ENCODE data around the gene SH2D3C.

DNA sequence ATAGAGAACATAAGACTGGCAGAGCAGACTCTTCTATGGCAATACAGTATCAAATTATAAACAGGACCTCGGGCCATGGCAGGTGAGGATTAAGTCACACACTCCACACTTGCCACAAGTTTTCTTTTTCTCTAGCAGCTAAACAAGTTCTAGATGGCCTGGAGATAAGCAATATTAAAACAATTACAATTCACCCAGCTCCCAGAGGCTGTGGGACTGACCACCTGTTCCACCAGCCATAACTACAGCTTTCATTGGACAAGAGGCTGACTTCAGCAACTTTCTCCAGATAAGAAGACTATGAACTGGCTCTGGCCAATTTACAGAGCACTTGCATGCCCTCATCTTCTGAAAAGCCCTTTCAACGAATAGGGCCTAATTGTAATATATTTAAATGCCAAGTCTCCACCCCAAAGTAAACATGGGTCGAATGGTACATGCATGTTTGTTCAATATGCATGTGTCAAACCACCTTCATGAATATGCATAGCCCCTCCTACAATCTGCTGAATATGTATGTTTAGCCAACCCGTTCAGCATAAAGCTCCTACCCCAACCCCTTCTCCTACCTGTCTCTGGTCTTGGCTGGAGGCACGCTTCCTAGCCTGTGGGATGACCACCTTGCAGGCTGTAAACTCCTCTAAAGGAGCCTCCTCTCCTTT lies 77.7 kb downstream of the SH2D3C start:
- TF ChIP-seq, protein P1, sequence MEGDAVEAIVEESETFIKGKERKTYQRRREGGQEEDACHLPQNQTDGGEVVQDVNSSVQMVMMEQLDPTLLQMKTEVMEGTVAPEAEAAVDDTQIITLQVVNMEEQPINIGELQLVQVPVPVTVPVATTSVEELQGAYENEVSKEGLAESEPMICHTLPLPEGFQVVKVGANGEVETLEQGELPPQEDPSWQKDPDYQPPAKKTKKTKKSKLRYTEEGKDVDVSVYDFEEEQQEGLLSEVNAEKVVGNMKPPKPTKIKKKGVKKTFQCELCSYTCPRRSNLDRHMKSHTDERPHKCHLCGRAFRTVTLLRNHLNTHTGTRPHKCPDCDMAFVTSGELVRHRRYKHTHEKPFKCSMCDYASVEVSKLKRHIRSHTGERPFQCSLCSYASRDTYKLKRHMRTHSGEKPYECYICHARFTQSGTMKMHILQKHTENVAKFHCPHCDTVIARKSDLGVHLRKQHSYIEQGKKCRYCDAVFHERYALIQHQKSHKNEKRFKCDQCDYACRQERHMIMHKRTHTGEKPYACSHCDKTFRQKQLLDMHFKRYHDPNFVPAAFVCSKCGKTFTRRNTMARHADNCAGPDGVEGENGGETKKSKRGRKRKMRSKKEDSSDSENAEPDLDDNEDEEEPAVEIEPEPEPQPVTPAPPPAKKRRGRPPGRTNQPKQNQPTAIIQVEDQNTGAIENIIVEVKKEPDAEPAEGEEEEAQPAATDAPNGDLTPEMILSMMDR (IDR thresholded peaks at IDR 0.05), result no peak
- TF ChIP-seq POLR2A (IDR thresholded peaks at IDR 0.05) (no peak), EP300 (IDR thresholded peaks at IDR 0.05) (no peak)
